GM21723 (cell line): ENCODE data around the gene HNRNPLL.
"Not testable (repeated sequence)": the region's sequence is repeated elsewhere in the genome, so short reads cannot be mapped to it uniquely, and the experiment has no call there.

Source experiments
- ATAC-seq: cut with Tn5 transposase; IDR thresholded peaks from one replicate; pipeline ENCODE4 v1.9.1; 2021; ENCODE audit warnings: mild to moderate bottlenecking, moderate library complexity; ENCODE audit not compliant: unreplicated experiment

The HNRNPLL gene

DNA sequence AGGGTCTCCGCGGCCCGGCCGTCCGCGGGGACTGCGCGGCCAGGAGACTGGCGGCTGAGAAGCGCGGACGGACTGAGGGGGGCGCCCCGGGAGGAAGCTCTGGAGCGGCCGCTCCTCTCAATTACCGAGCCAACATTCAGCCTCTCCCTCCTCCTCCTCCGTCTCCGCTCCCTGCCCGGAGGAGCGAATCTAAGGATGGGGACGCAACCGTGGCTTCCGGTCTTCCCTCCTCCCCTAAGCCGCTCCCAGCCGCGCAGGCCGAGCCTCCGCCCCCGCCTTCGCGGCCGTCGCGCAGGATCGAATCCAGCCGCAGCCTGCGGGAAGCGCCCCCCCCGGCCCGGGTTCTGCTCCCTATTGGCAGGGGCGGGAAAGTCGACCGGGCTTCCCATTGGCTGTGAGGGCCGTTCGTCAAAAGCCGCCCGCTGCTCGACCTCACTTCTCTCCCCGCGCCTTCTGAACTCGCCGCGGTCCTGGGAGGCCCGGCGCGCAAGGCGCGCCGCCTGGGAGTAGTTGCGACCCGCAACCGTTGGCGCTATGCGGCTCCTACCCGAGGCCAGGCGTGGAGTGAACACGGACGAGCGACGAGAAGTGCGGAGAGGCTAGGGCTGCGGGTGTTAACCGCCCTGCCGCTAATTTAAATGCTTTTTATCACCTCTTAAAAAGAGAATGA lies at the start of gene HNRNPLL:
TSS of gene HNRNPLL (minus strand) at position 197 of the 670 bp plus-strand sequence. CDS start 302 bp downstream, outside the sequence.
- ATAC-seq: peak; percentile 76

DNA sequence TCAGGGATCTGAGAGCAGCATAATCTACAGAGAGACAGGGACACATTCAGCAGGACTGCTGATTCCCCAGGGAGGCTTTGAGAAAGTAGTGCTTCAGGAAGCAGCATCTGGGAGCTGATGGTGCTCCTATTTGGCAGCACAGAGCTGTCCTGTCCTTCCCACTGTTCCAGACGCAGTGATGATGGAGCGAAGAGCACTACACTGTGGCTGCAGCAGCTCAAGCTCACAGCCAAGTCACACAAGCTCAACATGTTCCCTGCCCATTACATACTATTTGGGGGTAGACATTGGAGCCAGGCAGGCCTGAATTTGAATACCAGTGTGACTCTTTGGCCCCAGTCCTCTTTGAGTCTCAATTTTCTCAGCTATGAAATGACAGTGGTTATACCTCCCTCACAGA lies 48.0 kb upstream of the HNRNPLL start:
- no peak for ATAC-seq

DNA sequence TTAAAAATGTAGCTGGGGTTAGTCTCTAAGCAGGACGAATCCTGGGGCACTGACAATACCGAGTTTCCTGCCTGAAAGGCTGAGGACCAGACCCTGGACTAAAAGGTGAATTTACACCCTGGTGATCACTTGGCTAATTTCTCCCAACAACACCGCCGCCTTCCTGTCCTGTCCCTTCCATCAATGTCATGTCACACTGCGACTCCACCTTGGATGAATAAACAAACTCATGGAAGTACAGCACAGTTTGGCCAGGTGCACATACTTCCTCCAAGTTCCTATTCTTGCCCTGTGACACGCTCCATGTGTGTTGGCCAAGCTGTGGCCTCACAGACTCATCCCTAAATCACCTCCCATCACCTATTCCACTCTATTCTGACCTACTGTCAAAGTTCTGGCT lies 47.3 kb upstream of the HNRNPLL start:
- no peak for ATAC-seq

DNA sequence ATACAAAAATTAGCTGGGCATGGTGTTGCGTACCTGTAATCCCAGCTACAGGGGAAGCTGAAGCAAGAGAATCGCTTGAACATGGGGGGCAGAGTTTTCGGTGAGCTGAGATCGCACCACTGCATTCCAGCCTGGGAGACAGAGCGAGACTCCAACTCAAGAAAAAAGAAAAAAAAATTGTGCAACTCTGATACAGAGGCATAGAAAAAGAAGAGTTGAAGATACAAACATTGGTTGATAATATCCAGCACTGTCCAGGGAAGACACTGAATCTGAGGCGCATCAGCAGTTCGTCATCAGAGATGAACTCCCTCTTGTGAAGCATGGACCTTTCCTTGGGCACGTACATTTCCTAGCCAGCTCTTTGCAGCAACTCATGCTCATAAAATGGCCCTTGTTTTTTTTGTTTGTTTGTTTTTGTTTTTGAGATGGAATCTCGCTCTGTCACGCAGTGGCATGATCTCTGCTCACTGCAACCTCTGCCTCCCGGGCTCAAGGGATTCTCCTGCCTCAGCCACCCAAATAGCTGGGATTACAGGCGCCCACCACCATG lies 46.5 kb upstream of the HNRNPLL start:
- ATAC-seq: no peak

DNA sequence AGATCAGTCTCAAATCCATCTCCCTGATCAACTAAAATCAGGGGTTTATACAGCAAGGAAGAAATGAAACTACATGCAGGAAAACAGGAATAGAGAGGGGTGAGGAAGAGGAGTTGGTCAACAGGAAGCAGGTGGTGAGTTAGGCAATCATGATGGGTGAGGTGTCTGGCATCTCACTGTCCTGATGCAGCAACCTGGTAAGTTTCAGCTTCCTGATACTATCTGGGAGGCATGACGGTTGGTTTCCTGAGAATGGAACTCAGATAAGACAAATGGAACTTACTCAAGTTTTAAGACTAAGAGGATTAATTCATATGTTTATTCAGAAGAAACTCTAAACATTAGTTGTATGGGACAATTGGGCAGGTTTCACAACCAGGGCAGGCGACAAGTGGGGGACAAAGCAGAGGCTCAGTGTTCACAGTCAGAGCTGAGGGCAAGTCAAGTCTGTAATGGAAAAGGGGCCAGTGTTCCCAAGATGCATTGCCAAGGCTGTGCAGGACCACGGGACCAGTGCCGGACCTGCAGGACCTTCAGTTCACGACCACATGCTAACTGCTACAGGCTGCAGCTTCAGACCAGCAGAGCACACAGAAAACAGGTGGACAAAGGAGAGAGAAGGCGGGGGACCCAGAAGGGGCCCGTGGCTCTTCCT lies 45.5 kb upstream of the HNRNPLL start:
- ATAC-seq: no peak

DNA sequence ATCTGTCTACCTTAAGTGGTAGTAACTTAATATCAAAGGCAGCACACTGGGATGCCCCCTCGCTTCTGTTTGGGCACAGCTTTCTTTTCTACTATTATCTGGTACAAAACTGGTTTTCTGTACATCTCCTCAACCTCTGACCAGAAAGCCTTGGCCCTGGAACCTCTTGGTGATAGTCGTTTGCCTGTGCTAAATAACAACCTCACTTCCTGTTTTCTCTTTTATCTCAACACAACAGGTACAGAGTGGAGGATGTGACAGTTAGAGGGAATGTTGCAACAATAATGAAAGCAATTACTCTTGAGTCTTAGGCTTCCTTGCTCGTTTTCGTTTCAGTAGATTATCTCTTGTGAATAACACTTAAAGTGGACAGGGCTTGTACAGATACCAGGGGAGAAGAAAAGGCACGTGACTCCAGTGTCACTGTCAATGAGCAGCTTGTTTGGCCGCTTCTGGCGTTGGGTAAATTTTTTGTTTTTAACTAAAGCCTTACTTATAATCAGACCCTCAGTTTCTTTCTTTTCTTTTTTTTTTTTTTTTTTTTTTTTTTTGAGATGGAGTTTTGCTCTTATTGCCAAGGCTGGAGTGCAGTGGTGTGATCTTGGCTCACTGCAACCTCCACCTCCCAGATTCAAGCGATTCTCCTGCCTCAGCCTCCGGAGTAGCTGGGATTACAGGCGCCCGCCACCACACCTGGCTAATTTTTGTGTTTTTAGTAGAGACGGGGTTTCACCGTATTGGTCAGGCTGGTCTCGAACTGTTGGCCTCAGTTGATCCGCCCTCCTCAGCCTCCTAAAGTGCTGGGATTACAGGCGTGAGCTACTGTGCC lies 41.2 kb upstream of the HNRNPLL start:
- not testable (repeated sequence) for ATAC-seq

DNA sequence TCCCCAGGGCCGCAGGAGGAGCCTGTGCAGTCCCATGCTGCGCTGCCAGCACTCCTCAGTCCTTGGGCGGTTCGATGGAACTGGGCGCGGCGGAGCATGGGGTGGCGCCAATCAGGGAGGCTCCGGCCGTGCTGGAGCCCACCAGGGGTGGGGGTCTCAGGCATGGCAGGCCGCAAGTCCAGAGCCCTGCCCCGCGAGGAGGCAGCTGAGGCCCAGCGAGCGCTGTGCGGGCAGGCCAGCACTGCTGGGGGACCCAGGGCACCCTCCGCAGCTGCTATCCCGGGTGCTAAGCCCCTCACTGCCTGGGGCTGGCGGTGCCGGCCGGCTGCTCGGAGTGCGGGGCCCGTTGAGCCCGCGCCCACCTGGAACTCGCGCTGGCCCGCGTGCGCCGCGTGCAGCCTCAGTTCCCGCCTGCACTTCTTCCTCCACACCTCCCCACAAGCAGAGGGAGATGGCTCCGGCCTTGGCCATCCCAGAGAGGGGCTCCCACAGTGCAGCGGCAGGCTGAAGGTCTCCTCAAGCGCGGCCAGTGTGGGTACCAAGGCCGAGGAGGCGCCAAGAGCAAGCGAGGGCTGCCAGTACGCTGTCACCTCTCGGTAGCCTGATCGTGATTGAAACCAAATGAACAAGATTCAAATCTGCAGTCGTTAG lies 40.4 kb upstream of the HNRNPLL start:
- no peak for ATAC-seq

DNA sequence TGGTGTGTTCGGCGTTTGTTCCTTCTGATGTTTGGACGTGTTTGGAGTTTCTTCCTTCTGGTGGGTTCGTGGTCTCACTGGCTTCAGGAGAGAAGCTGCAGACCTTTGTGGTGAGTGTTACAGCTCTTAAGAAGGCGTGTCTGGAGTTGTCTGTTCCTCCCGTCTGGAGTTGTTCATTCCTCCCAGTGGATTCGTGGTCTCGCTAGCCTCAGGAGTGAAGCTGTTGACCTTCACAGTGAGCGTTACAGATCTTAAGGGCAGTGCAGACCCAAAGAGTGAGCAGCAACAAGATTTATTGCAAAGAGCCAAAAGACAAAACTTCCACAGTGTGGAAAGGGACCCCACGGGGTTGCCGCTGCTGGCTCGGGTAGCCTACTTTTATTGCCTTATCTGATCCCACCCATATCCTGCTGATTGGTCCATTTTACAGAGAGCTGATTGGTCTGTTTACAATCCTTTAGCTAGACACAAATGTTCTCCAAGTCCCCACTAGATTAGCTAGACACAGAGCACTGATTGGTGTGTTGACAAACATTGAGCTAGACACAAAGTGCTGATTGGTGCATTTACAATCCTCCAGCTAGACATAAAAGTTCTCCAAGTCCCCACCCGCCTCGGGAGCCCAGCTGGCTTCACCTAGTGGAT lies 39.8 kb upstream of the HNRNPLL start:
- not testable (repeated sequence) for ATAC-seq

DNA sequence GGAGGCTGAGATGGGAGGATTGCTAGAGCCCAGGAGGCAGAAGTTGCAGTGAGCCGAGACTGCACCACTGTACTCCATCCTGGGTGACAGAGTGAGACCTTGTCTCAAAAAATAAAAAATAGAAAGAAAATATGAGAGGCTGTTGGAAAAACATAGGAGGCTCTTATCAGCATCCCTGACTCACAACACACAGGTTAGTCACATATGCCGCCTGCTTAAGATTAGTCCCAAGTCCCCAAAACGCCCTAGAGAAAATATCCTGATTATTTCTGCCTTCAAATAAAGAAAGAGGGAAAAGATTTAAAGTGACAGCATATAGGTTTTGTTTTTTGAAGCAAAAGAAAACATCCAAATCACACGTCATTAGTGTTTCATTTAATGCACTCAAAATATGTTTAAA lies 33.3 kb upstream of the HNRNPLL start:
- ATAC-seq: no peak

DNA sequence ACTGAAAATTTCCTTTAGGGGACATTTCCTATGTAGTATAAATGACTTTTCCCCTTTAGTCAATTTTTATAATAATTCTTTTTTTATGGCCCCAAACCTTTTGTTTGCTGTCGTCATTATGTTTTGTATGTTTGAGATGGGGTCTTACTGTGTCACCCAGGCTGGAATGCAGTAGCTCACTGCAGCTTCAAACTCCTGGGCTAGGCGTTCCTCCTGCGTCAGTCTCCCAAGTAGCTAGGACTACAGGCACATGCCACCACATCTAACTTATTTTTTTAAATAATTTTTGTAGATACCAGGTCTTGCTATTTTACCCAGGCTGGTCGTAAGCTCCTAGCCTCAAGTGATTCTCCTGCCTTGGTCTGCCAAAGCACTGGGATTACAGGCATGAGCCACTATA lies 32.4 kb upstream of the HNRNPLL start:
- no peak for ATAC-seq

DNA sequence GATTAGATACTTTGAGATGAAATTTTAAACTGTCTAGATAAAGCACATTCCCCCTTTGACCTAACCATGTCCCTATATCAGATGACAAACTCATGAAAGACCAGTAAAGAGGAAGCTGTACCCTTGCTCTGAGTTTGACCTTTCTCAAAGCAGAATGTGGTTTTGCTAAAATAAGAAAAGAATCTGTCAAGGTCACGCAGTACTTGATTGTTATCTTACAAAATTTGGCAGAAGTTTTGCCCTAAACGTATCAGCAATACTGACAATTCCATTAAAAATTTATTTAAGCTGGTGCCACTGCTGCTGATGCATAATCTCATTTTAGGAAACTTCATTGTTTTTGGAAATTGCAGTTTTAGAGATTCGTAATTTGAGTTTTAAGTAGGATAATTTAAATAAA lies 32.0 kb upstream of the HNRNPLL start:
- ATAC-seq: peak; percentile 96

DNA sequence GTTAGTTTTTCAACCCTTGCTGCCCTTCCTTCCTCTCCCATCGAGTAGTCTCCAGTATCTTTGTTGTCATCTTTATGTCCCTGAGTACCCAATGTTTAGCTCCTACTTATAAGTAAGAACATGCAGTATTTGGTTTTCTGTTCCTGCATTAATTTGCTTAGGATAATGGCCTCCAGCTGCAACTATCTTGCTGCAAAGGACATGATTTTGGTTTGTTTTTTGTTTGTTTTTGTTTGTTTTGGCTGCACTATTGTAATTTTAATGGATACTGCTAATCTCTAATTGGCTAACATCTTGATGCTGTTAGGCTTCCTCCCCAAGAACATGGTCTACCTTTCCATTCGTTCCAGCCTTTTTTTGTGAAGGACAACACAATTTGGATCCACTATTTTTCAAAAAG lies 31.2 kb upstream of the HNRNPLL start:
- ATAC-seq: no peak

DNA sequence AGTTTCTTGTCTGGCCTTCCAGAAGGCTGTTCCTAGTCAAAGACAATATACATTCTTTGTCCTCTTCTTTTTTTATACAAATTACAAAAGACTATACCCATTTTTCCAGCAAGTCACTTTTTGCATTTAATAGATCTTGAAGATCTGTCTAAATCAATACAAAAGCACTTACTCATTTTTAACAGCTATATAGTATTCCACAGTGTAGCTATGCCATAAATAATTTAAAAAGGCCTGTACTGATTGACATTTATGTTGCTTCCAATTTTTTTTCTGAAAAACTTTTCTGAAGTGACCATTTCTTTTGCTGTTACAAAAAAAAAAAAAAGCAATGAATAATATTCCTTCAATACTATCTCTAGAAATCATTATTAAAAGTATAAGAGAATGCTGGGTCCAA lies 30.3 kb upstream of the HNRNPLL start:
- ATAC-seq: no peak

DNA sequence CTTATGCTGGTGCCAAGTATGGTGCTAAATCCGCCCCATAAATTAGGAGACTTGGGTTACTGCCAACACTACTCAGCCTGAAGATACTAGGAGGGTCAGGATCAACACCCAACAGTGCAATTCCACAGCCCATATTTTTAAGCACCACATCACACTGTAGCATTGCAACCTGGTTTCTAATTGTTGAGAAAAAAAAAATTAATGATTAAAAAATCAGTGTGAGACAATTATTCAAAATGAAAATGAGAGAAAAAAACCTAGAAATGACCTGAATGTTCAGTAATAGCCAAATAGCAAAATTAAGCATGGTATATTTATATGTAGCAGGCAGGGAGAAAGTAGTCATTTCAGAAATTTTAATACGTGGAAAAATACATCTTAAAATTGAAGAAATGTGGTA lies 29.2 kb upstream of the HNRNPLL start:
- ATAC-seq: no peak

DNA sequence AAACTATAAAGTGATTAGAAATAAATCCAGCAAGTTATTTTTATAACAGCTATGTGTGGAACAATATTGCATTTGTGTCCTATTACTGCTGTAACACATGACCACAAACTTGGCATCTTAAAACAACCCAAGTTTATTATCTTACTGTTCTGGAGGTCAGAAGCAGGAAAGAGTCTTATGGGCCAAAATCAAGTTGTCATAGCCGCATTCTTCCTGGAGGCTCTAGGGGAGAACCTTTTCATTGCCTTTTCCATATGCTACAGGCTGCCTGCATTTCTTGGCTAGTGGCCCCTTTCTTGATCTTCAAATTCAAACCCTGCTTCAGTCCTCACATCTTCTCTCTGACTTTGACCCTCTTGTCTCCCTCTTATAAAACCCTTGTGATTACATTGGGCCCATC lies 27.0 kb upstream of the HNRNPLL start:
- no peak for ATAC-seq

DNA sequence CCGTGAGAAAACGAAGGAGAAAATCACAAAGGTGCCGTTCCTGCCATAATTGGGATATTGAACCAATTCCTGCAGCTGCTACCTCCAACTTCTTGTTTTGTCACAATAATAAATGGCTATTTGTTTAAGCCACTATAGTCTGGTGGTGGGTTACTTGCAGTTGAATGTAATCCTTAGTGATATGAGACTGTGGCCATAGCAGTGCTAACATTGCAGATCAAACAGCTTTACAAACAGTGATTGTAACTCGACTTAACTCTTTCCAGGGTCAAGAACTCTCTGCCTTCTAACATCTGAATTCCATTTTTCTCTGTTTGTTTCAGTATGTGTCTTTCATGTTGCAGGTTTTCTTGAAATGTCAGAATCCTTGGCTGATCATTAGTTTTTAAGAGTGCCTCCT lies 24.7 kb upstream of the HNRNPLL start:
- ATAC-seq: no peak

DNA sequence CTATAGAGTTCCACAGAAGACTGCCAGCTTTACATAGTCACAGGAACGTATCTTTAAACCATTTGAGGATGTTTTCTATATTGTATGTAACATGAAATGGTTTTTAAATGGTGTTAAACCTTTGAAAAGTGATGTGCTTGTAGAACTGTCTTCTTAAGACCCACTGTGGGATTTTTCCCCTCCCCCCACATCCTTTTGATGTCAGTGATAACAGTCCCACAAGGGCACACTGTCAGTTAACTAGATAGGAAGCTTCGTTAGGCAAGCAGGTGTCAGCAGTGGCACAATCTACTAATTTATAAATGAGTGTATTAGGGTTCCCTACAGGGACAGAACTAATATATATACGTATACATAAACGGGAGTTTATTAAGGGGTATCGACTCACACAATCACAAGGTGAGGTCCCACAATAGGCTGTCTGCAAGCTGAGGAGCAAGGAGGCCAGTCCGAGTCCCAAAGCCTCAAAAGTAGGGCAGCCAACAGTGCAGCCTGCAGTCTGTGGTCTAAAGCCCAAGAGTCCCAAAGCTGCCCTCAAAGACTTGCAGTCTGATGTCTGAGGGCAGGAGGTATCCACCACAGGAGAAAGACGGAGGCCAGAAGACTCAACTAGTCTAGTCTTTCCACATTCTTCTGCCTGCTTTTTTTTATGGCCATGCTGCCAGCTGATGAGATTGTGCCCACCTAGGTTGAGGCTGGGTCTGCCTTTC lies 23.8 kb upstream of the HNRNPLL start:
- no peak for ATAC-seq

DNA sequence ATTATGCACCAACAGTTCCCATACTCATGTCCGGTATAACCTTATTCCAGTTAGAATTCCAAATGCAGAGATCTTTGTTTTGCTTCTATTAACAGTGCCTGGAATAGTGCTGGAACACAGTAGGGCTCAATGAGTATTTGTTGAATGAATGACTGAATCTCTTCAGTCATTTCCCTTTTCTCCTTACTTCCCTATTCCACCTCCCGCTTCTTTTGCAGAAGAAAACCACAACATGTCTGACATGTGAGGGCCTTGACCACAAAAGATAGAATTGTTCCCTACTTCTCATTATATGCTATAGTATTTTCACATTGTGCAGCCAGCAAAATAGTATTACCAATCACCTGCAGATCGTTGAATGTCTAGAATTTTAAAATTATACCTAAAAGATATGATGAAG lies 19.5 kb upstream of the HNRNPLL start:
- ATAC-seq: no peak

DNA sequence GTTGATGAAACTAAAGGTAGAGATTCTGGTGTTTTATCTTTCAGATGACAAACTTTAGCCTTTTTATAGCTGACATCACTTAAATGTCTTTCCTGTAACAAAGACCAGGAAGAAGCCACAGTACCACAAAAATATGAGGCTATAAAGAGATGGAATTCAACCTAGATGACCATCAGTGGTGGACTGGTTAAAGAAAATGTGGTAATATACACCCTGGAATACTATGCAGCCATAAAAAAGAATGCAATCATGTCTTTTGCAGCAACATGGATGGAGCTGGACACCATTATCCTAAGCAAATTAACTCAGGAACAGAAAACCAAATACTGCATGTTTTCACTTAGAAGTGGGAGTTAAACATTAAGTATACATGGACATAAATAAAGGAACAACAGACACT lies 18.3 kb upstream of the HNRNPLL start:
- no peak for ATAC-seq
